Measurements from ENCODE around the gene LDHAL6B.

GRCh38 chr15:59160880-59161593, 45.6 kb upstream of the LDHAL6B start:
- no peak for TF ChIP-seq CTCF (IDR thresholded peaks at IDR 0.05)
- no peak for TF ChIP-seq POLR2A (IDR thresholded peaks at IDR 0.05)
- TF ChIP-seq POLR2AphosphoS5 (IDR thresholded peaks at IDR 0.05; ENCODE audit: insufficient read depth in 1 of 2, low read depth in 1 of 2): no peak

All from vagina (tissue), 2 donors.